Mucosa of rectum (tissue), 2 donors: ENCODE results near the gene LCP2.

ENCODE experiments used
- H3K27ac ChIP-seq, 2 donors: one replicate each; pipeline ENCODE4 v1.7.0; 2013; ENCODE audit warnings: inconsistent platforms in 2 of 2, low read depth in 2 of 2, low read length in 2 of 2
- H3K27me3 ChIP-seq, 2 donors: one replicate each; pipeline ENCODE4 v1.7.0; 2013; ENCODE audit warnings: low read length in 2 of 2; ENCODE audit not compliant: control insufficient read depth in 2 of 2, insufficient read depth in 2 of 2
- H3K36me3 ChIP-seq, 2 donors: one replicate each; pipeline ENCODE4 v1.7.0; 2013; ENCODE audit warnings: low read length in 2 of 2; ENCODE audit not compliant: control insufficient read depth in 2 of 2, insufficient read depth in 2 of 2
- H3K4me1 ChIP-seq, 2 donors: one replicate each; pipeline ENCODE4 v1.7.0; 2013; ENCODE audit warnings: low read length in 2 of 2, mild to moderate bottlenecking in 1 of 2; ENCODE audit not compliant: control insufficient read depth in 2 of 2, insufficient read depth in 2 of 2
- H3K4me3 ChIP-seq, 2 donors: one replicate each; pipeline ENCODE4 v1.7.0; 2013; ENCODE audit warnings: low read length in 2 of 2
- H3K9ac ChIP-seq, 2 donors: one replicate each; pipeline ENCODE4 v1.7.0; 2013; ENCODE audit warnings: low read length in 2 of 2, low read depth in 1 of 2, mild to moderate bottlenecking in 1 of 2
- H3K9me3 ChIP-seq, 2 donors: one replicate each; pipeline ENCODE4 v1.7.0; 2013; ENCODE audit warnings: low read length in 2 of 2; ENCODE audit not compliant: control insufficient read depth in 2 of 2
- donor health status: healthy.
- donor health status: Normal muscosa, but diverticular disease.

The LCP2 gene

DNA sequence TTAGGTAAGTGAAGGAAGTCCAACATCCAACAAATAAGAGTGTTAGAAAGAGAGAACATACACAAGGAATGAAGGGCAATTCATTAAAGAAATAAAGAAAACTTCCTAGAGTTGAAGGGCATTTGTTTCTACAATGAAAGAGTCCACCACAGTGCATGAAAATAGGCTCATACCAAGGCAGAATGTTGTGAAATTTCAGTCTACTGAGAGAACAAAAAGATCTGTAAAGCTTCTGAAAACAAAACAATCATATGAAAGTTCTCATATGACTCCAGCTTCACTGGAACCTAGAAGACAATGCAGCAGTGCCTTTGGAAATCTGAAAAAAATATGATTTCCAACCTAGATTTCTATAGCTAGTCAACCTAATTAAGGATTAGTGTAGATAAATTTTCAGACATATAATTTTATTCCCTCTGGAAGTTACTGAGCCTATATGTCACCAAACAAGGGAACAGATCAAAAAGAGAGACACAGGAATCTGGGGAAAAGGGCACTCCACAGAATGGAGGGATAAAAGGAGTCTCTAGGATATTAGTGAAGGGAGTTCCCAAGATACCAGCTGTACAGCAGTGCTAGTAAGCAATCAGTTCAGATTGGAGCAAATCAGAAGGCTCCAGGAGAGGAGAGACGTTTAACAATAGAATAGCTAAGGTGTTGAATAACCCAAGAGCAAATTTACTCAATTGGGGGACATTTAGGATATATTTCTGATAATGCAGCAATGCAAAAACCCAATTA lies 59.0 kb downstream of the LCP2 start:
- no peaks in the 10 kb centered on the region for H3K9me3 ChIP-seq
- no peak overlapping the region for H3K4me3 ChIP-seq
- no peaks in the 10 kb centered on the region for H3K36me3 ChIP-seq
- no peaks in the 10 kb centered on the region for H3K27me3 ChIP-seq
- H3K4me1 ChIP-seq, result no peaks in the 10 kb centered on the region
- H3K27ac ChIP-seq, result no peak overlapping the region
- H3K9ac ChIP-seq, result no peak overlapping the region

- H3K9ac ChIP-seq, result no peak overlapping the region
- no peak overlapping the region for H3K27ac ChIP-seq
- no peaks in the 10 kb centered on the region for H3K36me3 ChIP-seq
- H3K27me3 ChIP-seq, result no peaks in the 10 kb centered on the region
- no peaks in the 10 kb centered on the region for H3K9me3 ChIP-seq
- H3K4me1 ChIP-seq, result no peaks in the 10 kb centered on the region
- H3K4me3 ChIP-seq, result no peak overlapping the region
Measured at GRCh38 chr5:170235876-170236864, 61.4 kb downstream of the LCP2 start.

- Histone ChIP-seq H3K9ac (no peak overlapping the region), H3K27me3 (no peaks in the 10 kb centered on the region), H3K9me3 (no peaks in the 10 kb centered on the region), H3K4me3 (no peak overlapping the region), H3K4me1 (no peaks in the 10 kb centered on the region), H3K27ac (no peak overlapping the region), H3K36me3 (no peaks in the 10 kb centered on the region)
Measured at GRCh38 chr5:170233358-170233892, 64.2 kb downstream of the LCP2 start.

DNA sequence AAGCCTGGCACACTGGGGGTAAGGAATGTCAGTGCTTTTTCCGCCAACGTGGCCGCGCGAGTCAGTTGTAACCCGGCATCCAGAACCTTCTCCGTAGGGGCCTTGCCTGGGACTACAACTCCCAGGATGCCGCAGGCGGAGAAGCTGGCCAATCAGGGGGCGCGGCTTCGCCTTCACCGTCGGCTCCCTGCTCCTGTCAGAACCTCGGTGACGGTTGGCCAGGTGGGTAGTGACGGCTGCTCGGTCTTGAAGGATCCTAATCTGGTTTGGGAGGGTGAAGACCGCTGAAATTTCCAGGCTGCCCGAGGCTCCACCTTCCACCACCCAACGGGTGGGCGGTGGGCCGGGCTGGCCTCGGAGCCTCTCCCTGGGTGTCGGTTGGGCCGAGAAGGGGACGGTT lies 64.8 kb downstream of the LCP2 start, which contains the start of gene C5orf58:
TSS of gene C5orf58 (plus strand) at position 200 of the 400 bp plus-strand sequence. CDS start 1,992 bp downstream, outside the sequence.
- H3K36me3 ChIP-seq, result no peaks in the 10 kb centered on the region
- H3K27me3 ChIP-seq, result no peaks in the 10 kb centered on the region
- no peak within 1 kb of the TSS for H3K27ac ChIP-seq
- H3K4me3 ChIP-seq, result no peak within 1 kb of the TSS
- no peaks in the 10 kb centered on the region for H3K9me3 ChIP-seq
- H3K4me1 ChIP-seq, result no peaks in the 10 kb centered on the region
- H3K9ac ChIP-seq, result no peak within 1 kb of the TSS

- Histone ChIP-seq H3K27me3 (no peaks in the 10 kb centered on the region), H3K4me3 (no peak overlapping the region), H3K27ac (no peak overlapping the region), H3K36me3 (no peaks in the 10 kb centered on the region), H3K9ac (no peak overlapping the region), H3K9me3 (no peaks in the 10 kb centered on the region), H3K4me1 (no peaks in the 10 kb centered on the region)
Measured at GRCh38 chr5:170228762-170229435, 68.7 kb downstream of the LCP2 start.

- no peaks in the 10 kb centered on the region for H3K27me3 ChIP-seq
- H3K9me3 ChIP-seq, result no peaks in the 10 kb centered on the region
- no peak overlapping the region for H3K9ac ChIP-seq
- no peak overlapping the region for H3K4me3 ChIP-seq
- no peak overlapping the region for H3K27ac ChIP-seq
- no peaks in the 10 kb centered on the region for H3K4me1 ChIP-seq
- no peaks in the 10 kb centered on the region for H3K36me3 ChIP-seq
Measured at GRCh38 chr5:170226661-170227060, 70.9 kb downstream of the LCP2 start.

- Histone ChIP-seq H3K4me1 (no peaks in the 10 kb centered on the region), H3K9ac (no peak overlapping the region), H3K27ac (no peak overlapping the region), H3K27me3 (no peaks in the 10 kb centered on the region), H3K4me3 (no peak overlapping the region), H3K36me3 (no peaks in the 10 kb centered on the region), H3K9me3 (no peaks in the 10 kb centered on the region)
Measured at GRCh38 chr5:170226129-170226615, 71.4 kb downstream of the LCP2 start.

GRCh38 chr5:170225326-170226128 lies 72.0 kb downstream of the LCP2 start:
- Histone ChIP-seq H3K9me3 (no peaks in the 10 kb centered on the region), H3K27me3 (no peaks in the 10 kb centered on the region), H3K4me1 (no peaks in the 10 kb centered on the region), H3K36me3 (no peaks in the 10 kb centered on the region), H3K27ac (no peak overlapping the region), H3K9ac (no peak overlapping the region), H3K4me3 (no peak overlapping the region)

- Histone ChIP-seq H3K27ac (no peak overlapping the region), H3K4me1 (no peaks in the 10 kb centered on the region)
Measured at GRCh38 chr5:170223906-170224305, 73.7 kb downstream of the LCP2 start.

More at GRCh38 chr5:170223906-170224305, 73.7 kb downstream of the LCP2 start:
- H3K4me3 ChIP-seq, result no peak overlapping the region
- no peaks in the 10 kb centered on the region for H3K27me3 ChIP-seq
- H3K36me3 ChIP-seq, result no peaks in the 10 kb centered on the region
- H3K9ac ChIP-seq, result no peak overlapping the region
- no peaks in the 10 kb centered on the region for H3K9me3 ChIP-seq
